ENCODE measurements around the gene MECR.

DNA sequence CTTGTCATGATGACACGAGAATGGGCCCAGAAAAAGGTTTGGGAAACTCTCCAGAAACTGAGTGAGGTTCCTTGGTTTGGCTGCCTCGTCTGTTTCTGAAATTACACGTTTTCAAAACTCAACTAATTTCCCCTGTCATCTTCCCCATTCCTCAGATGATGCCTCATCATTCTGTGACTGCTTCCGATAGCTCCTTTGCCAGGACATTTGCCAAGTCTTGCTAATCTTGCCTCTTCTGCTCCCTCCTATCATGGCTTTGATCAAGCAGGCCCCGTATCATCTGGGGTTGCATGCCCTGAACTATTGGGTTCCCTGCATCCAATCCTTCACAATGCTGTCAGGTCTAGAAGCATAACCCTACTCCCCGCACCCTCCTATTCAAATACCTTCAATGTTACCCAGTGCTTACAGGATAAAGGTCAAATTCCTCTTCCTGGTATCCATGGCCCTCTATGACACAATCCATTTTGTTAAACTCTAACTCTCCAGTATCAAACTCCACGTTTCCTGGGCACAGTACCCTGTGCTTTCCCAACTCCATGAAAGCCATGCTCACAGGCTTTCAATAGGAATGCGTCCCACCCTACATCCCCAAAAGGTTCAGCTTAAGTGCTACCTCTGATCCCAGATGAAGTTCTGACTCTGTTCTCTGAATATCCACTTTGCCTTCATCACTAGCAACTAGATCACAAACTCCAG, 84.8 kb downstream of the MECR start:
- TF ChIP-seq, protein P1, sequence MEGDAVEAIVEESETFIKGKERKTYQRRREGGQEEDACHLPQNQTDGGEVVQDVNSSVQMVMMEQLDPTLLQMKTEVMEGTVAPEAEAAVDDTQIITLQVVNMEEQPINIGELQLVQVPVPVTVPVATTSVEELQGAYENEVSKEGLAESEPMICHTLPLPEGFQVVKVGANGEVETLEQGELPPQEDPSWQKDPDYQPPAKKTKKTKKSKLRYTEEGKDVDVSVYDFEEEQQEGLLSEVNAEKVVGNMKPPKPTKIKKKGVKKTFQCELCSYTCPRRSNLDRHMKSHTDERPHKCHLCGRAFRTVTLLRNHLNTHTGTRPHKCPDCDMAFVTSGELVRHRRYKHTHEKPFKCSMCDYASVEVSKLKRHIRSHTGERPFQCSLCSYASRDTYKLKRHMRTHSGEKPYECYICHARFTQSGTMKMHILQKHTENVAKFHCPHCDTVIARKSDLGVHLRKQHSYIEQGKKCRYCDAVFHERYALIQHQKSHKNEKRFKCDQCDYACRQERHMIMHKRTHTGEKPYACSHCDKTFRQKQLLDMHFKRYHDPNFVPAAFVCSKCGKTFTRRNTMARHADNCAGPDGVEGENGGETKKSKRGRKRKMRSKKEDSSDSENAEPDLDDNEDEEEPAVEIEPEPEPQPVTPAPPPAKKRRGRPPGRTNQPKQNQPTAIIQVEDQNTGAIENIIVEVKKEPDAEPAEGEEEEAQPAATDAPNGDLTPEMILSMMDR (conservative IDR thresholded peaks at IDR 0.05): no peak
- no peak for TF ChIP-seq ZFX (IDR thresholded peaks at IDR 0.05)

Measured in C4-2B (cell line).